NCI-H2227 (cell line): ENCODE results near the gene GSTM2.
"Not testable (repeated sequence)": the region's sequence is repeated elsewhere in the genome, so short reads cannot be mapped to it uniquely, and the experiment has no call there.

Experiments used
- DNase-seq: peaks from one replicate; lab custom pipeline; 2025; ENCODE audit not compliant: unreplicated experiment; lab: John Stamatoyannopoulos, UW

GSTM2 gene

DNA sequence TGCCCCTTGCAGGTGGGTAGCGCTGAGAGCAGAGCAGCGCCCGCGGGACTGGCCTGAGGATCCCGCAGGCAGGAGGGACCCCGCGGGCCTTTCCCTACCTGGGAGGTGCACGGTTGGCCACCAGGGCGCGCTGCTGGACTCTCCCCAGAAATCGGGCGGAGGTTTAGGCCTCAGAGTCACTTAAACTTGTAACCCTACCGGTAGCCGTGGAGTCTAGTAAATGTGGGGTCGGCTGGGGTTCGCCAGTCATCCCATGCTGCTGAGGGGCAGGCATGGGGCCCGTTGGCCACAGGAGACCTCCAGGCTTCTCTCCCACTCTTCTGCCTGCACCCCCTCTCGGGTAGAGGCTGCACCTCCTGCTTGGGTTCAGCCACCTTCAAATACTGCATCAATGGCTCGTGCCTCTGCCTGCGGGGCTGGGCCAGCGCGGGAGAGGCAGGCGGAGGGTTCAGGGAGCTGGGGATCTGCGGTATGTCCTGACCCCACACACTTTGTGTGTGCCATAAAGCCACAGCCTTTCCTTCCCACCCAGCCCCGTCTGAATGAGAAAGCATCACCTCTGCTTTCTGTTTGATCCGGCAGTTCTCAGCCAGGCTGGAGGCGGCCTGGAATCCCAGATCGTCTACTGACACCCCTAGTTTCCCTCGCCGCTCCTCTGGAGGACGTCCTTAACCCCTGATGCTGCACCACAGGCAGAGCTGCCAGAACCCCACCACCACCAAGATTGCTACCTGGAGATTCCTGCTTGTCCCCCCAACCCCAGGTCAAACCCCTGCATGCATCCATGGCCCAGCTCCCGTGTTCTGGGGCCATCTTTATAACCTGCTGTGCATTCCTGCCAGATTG lies 24.2 kb upstream of the GSTM2 start:
- DNase-seq = peak; percentile 40

DNA sequence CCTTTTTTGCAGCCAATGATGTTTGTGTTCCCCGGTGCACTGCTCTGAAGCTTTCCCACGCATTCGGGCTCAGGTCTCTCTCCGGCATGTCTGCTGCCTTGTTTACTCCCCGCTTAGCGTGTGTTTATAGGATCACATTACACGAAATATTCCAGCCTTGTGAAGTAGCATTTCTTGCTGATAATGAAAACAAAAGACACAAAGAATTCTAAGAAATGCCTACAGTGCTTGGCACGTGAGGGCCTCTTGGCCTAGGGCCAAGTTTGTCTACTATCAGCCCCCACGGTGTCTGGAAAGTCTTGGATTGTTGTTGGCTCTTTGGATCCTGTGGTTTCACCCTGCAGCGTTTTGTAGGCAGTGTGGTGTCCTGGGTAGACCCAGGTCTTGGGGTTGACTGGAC lies 23.2 kb upstream of the GSTM2 start:
- DNase-seq = no peak

- peak; percentile 45 for DNase-seq
Observed at GRCh38 chr1:109649491-109649914, 18.4 kb upstream of the GSTM2 start.

DNA sequence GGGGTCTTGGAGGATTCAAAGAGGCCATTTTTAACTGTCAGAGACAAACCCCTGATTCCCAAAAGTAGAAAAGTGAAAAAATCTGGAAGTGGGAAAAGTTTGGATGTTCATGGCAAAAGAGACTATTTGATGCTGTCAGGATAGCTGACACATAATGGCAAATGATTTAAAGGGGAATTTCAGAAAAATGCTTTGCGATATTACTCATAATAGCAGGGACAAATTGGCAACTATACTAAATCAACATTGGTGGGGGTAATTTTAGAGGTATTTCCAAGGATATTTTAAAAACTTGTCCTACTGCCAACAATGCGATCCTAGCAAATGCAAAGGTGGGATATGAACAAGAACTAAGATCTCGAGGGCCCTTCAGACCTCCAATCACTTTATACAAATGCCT lies 17.2 kb upstream of the GSTM2 start:
- no peak for DNase-seq

- no peak for DNase-seq
Observed at GRCh38 chr1:109652402-109652801, 15.5 kb upstream of the GSTM2 start.

DNA sequence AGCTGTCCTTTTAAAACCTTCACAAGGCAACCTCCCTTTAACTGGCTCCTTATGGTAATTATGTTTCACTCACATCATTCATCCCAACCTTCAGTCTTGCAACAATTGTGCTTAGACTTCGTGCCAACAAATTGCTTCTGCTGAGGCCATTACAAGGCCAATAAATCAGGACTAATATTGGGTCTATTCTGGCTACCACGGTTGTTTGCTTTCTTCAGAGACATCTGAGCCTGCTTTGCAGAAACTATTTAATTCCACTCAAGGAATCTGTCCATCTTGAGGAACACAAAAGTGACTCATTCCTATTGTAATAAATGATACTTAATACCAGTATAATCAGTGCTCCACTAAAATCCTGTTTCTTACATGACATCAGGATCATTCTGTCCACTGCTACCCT lies 14.6 kb upstream of the GSTM2 start:
- peak; percentile 80 for DNase-seq

DNA sequence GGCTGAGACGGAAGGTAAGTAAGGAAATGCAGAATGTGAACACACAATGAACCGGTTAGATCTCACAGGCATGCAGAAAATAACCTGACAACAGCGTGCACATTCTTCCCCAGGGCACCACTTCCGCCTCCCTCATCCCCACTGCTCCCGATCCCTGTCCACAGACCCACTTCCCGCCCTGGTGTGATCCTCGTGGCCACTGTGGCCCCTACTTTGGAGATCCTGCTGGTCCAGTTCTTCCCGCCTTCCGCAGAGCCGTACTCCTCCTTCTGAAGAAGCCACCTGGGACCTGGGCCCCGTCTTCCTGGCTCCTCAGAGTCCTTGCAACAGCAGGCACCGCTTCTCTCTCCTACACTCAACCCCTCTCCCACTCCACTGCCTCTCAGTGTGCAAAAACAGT lies 13.3 kb upstream of the GSTM2 start:
- DNase-seq = no peak

GRCh38 chr1:109655615-109656519 lies 12.0 kb upstream of the GSTM2 start, which contains the start of gene GSTM4:
Gene GSTM4, plus strand, starts transcription at chr1:109656099. Its CDS starts 291 bp downstream, at chr1:109656390.
- DNase-seq = peak; percentile 77

- DNase-seq = no peak
Observed at GRCh38 chr1:109657395-109657794, 10.5 kb upstream of the GSTM2 start.

DNA sequence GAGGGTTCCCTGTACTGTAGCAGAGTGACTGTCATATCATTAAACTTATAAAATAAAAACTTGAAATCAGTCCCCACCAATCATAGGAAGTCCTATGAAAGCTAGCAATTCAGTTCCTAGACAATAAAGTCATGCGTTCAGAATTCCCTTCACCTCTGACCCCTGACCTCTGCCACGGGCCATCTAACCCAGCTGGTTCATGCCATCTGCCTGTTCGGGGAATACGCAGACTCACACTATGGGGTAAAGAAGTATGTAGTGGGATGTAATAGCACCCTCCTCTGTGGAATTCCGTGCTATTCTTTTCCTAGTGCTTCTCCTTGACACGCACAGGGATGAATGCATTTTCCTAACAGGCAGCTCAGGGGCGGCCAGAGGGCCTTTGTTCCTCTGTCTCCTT lies 9.9 kb upstream of the GSTM2 start:
- DNase-seq = no peak

- DNase-seq = no peak
Observed at GRCh38 chr1:109658533-109659042, 9.3 kb upstream of the GSTM2 start.

DNA sequence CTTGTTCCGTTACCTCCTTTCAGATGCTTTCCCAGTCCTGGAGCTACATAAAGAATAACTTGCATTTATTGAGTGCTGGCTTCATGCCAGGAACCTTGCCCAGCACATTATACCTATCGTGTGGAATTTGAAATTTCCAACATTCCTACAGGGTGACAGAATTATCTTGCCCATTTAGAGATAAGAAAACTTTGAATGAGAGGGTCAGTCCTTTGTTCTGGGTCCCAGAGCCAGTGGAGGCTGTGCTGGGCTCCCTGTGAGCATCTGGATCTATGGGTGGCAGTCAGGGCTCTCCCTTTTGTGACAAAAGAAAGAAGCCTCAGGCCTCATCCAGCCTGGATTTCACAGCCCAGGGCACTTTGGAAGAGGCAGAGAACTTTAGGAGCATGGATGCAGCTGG lies 8.7 kb upstream of the GSTM2 start:
- no peak for DNase-seq

- no peak for DNase-seq
Observed at GRCh38 chr1:109659997-109660690, 7.7 kb upstream of the GSTM2 start.

DNA sequence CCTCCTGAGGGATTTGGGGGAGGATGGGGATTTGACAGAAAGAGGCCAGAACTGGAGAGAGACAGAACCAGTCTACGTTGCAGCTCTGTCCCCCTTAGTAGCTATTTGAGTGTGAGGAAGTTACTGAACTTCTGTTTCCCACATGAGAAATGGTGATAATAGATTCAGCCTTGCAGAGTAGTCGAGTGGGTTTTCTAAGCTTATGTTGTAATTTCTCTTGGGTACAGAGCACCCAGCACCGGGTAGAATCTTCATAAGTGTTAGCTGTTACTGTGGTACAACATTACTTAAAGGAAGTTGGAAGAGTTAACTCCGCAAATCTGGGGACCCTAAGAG lies 7.2 kb upstream of the GSTM2 start:
- not testable (repeated sequence) for DNase-seq

DNA sequence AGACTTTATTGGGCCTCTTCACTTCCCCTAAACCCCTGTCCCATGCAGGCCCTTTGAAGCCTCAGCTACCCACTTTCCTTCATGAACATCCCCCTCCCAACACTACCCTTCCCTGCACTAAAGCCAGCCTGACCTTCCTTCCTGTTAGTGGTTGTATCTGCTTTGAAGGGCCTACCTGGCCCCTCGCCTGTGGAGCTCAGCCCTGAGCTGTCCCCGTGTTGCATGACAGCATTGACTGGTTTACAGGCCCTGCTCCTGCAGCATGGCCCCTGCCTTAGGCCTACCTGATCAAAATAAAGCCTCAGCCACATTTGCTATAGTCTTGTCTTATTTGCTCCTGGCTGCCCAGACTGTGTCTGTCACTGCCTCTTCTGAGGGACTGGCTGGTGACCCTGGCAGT lies 6.5 kb upstream of the GSTM2 start:
- no peak for DNase-seq

- DNase-seq = no peak
Observed at GRCh38 chr1:109664671-109665070, 3.2 kb upstream of the GSTM2 start.

- no peak for DNase-seq
Observed at GRCh38 chr1:109668123-109668775, 392 bp downstream of the GSTM2 start.

DNA sequence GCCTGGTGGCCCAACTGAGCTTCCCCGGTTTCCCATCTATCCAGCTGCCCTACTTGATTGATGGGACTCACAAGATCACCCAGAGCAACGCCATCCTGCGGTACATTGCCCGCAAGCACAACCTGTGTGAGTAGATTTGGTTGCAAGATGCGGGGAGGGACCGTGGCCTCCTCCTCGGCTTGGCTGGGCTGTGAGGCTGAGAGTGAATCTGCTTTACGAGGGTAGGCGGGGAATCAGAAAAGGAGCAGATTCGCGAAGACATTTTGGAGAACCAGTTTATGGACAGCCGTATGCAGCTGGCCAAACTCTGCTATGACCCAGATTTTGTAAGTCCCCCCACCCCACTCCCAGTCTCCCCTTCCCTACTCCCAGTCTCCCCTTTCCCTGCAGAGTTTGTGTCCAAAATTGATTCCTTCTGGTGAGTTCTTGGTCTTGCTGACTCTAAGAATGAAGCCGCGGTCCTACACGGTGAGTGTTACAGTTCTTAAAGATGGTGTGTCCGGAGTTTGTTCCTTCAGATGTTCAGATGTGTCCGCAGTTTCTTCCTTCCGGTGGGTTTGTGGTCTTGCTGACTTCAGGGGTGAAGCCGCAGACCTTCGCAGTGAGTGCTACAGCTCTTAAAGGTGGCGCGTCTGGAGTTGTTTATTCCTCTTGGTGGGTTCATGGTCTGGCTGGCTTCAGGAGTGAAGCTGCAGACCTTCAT lies 1.5 kb downstream of the GSTM2 start:
- no peak for DNase-seq

DNA sequence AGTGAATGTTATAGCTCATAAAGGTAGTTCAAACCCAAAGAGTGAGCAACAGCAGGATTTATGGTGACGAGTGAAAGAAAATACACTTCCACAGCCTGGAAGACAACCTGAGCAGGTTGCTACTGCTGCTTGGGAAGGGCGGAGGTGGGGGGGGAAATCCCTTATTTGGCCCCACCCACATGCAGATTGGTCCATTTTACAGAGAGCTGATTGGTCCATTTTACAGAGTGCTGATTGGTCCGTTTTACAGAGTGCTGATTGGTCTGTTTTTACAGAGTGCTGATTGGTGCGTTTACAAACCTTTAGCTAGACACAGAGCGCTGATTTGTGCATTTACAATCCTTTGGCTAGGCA lies 2.1 kb downstream of the GSTM2 start:
- DNase-seq = not testable (repeated sequence)

DNA sequence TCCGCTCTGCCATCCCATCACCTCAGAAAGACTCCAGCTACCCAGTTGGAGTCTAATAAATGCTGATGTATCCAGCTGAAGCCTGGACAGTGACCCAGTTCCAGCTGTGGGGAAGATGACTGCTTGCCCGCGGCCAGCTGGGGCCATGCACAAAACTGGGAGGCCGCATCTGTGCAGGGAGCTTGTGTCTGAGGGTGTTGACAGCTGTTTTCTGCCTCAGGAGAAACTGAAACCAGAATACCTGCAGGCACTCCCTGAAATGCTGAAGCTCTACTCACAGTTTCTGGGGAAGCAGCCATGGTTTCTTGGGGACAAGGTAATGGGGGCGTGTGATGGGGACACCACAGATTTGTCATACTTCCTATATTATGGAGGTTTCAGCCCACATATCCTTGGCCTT lies 3.2 kb downstream of the GSTM2 start:
- DNase-seq = no peak
